H1 (cell line): ENCODE measurements around the gene PARP1. TPM values are rescaled to one million over a fixed set of nuclear protein-coding genes. Genes with fewer than 3 reads are reported as not detected.

Experiments
- CTCF ChIA-PET: fragments of 300-600 bp; sonication (Branson Sonifier 250); formaldehyde crosslinking; loops from one replicate; lab custom pipeline; 2021; ENCODE audit not compliant: partially characterized antibody; lab: Charles Lee
- POLR2A ChIA-PET: fragments of 300-600 bp; sonication (Branson Sonifier 250); formaldehyde crosslinking; loops from one replicate; lab custom pipeline; 2021; ENCODE audit warnings: inconsistent platforms; ENCODE audit not compliant: partially characterized antibody; lab: Charles Lee
- DNase-seq, 2 experiments: peaks; one replicate each; pipeline versions ENCODE4 v3.0.0 to v3.0.0-alpha.2; 2010 to 2022; ENCODE audit warnings: low spot score in 2 of 2, low read depth in 1 of 2, mixed read lengths in 1 of 2
- FAIRE-seq: peaks from 2 replicates; lab custom pipeline; 2011; peaks lifted over from hg19 to GRCh38; lab: Jason Lieb, UNC
- H2AFZ ChIP-seq: 2 replicates; pipeline ENCODE4 v1.8.1; 2012; ENCODE audit warnings: low read length, inconsistent platforms
- H2AK5ac ChIP-seq: 2 replicates; pipeline ENCODE4 v1.6.1; 2013; ENCODE audit warnings: low read depth, low read length
- H2BK120ac ChIP-seq: replicated peaks from 2 replicates; pipeline ENCODE3; 2013; ENCODE audit warnings: low read depth, low read length, inconsistent platforms
- H2BK12ac ChIP-seq: 2 replicates; pipeline ENCODE4 v1.6.1; 2013; ENCODE audit warnings: low read depth, low read length
- H2BK15ac ChIP-seq: 2 replicates; pipeline ENCODE4 v1.6.1; 2013; ENCODE audit warnings: low read length
- H2BK20ac ChIP-seq: 2 replicates; pipeline ENCODE4 v1.6.1; 2013; ENCODE audit warnings: low read length
- H2BK5ac ChIP-seq: 2 replicates; pipeline ENCODE4 v1.6.1; 2013; ENCODE audit warnings: low read depth, low read length
- H3K14ac ChIP-seq: 2 replicates; pipeline ENCODE4 v1.6.1; 2013; ENCODE audit warnings: inconsistent platforms; ENCODE audit not compliant: insufficient read length
- H3K18ac ChIP-seq: 2 replicates; pipeline ENCODE4 v1.6.1; 2013; ENCODE audit warnings: low read length; ENCODE audit errors: extremely low read depth
- H3K23ac ChIP-seq: 2 replicates; pipeline ENCODE4 v1.6.1; 2013; ENCODE audit warnings: inconsistent platforms; ENCODE audit not compliant: insufficient read length
- H3K23me2 ChIP-seq: 2 replicates; pipeline ENCODE4 v1.6.1; 2013; ENCODE audit warnings: low read depth, low read length
- H3K27ac ChIP-seq: 2 replicates; pipeline ENCODE4 v1.6.1; 2011; ENCODE audit warnings: low read depth, low read length, inconsistent platforms
- H3K27me3 ChIP-seq, 4 experiments: replicated peaks in 1 of 4; 1 replicate in 1 of 4; 2 replicates in 3 of 4; pipeline versions ENCODE4 v1.6.1 to v1.8.1; 2011 to 2013; ENCODE audit warnings: low read length in 3 of 4, mild to moderate bottlenecking in 3 of 4, inconsistent platforms in 2 of 4, mixed read lengths in 2 of 4, moderate library complexity in 1 of 4; ENCODE audit not compliant: control insufficient read depth in 3 of 4, insufficient read depth in 3 of 4; ENCODE audit errors: extremely low read depth in 1 of 4
- H3K36me3 ChIP-seq, 4 experiments: 2 replicates each; pipeline versions ENCODE4 v1.6.1 to v1.8.1; 2011 to 2013; ENCODE audit warnings: mild to moderate bottlenecking in 4 of 4, low read length in 3 of 4, moderate library complexity in 2 of 4, control low read depth in 1 of 4, inconsistent platforms in 1 of 4; ENCODE audit not compliant: insufficient read depth in 4 of 4, control insufficient read depth in 2 of 4
- H3K4ac ChIP-seq: replicated peaks from 2 replicates; pipeline ENCODE3; 2013; ENCODE audit warnings: low read length, low read depth, mixed read lengths, inconsistent platforms; ENCODE audit not compliant: insufficient read length
- H3K4me1 ChIP-seq, 4 experiments: replicated peaks in 1 of 4; 1 replicate in 1 of 4; 2 replicates in 3 of 4; pipeline versions ENCODE4 v1.6.1 to v1.8.1; 2011 to 2013; ENCODE audit warnings: low read length in 3 of 4, inconsistent platforms in 2 of 4, mixed read lengths in 1 of 4; ENCODE audit not compliant: insufficient read depth in 4 of 4, control insufficient read depth in 3 of 4
- H3K4me2 ChIP-seq, 2 experiments: 2 replicates each; pipeline versions ENCODE4 v1.6.1 to v1.8.1; 2011 to 2013; ENCODE audit warnings: low read depth in 2 of 2, low read length in 2 of 2, control low read depth in 1 of 2, inconsistent platforms in 1 of 2, mild to moderate bottlenecking in 1 of 2; ENCODE audit not compliant: insufficient read depth in 1 of 2
- H3K4me3 ChIP-seq, 4 experiments: fragments of 200-600, 300-600 bp in 1 of 4; sonication (generic), shearing (Covaris generic), sonication (Bioruptor Twin) in 1 of 4; 2 replicates each; pipeline versions ENCODE4 v1.5.1 to v1.8.1; 2011 to 2016; ENCODE audit warnings: low read length in 4 of 4, low read depth in 3 of 4, control low read depth in 2 of 4, inconsistent platforms in 2 of 4, mild to moderate bottlenecking in 2 of 4, mixed read lengths in 1 of 4, moderate library complexity in 1 of 4; ENCODE audit not compliant: insufficient read depth in 2 of 4; ENCODE audit errors: extremely low read depth in 1 of 4
- H3K56ac ChIP-seq: replicated peaks from 2 replicates; pipeline ENCODE3; 2013; ENCODE audit warnings: low read depth, mild to moderate bottlenecking, mixed read lengths, low read length, inconsistent platforms; ENCODE audit not compliant: insufficient read length
- H3K79me1 ChIP-seq: 2 replicates; pipeline ENCODE4 v1.6.1; 2013; ENCODE audit warnings: low read depth, low read length, control low read depth
- H3K79me2 ChIP-seq, 2 experiments: 2 replicates each; pipeline versions ENCODE4 v1.6.1 to v1.8.1; 2012 to 2013; ENCODE audit warnings: low read length in 2 of 2, mild to moderate bottlenecking in 2 of 2, inconsistent platforms in 1 of 2; ENCODE audit not compliant: insufficient read depth in 2 of 2, control insufficient read depth in 1 of 2
- H3K9ac ChIP-seq, 4 experiments: replicated peaks in 1 of 4; 1 replicate in 1 of 4; 2 replicates in 3 of 4; pipeline versions ENCODE4 v1.6.1 to v1.8.1; 2011 to 2013; ENCODE audit warnings: low read depth in 3 of 4, low read length in 3 of 4, control low read depth in 2 of 4, mild to moderate bottlenecking in 2 of 4, moderate library complexity in 2 of 4, inconsistent platforms in 1 of 4; ENCODE audit errors: extremely low read depth in 1 of 4
- H3K9me3 ChIP-seq, 2 experiments: 2 replicates each; pipeline versions ENCODE4 v1.6.1 to v1.8.1; 2012 to 2013; ENCODE audit warnings: mild to moderate bottlenecking in 2 of 2, moderate library complexity in 2 of 2, control low read depth in 1 of 2, inconsistent platforms in 1 of 2, low read depth in 1 of 2, low read length in 1 of 2, mixed read lengths in 1 of 2; ENCODE audit not compliant: insufficient read depth in 2 of 2
- H4K20me1 ChIP-seq, 2 experiments: replicated peaks in 1 of 2; 2 replicates each; pipeline versions ENCODE3 to v1.8.1; 2011 to 2013; ENCODE audit warnings: inconsistent platforms in 2 of 2, low read length in 2 of 2, mild to moderate bottlenecking in 1 of 2; ENCODE audit not compliant: insufficient read depth in 2 of 2, control insufficient read depth in 1 of 2
- H4K5ac ChIP-seq: 2 replicates; pipeline ENCODE4 v1.6.1; 2013; ENCODE audit warnings: low read length, low read depth, mixed read lengths, inconsistent platforms; ENCODE audit not compliant: insufficient read length
- H4K8ac ChIP-seq: 2 replicates; pipeline ENCODE4 v1.8.0; 2013; ENCODE audit warnings: mild to moderate bottlenecking, moderate library complexity, low read length, inconsistent platforms; ENCODE audit not compliant: insufficient read depth; ENCODE audit errors: extremely low read depth
- H4K91ac ChIP-seq: replicated peaks from 2 replicates; pipeline ENCODE3; 2013; ENCODE audit warnings: low read length, mixed read lengths, inconsistent platforms; ENCODE audit not compliant: insufficient read length
- ASH2L ChIP-seq: fragments of 200-600, 300-600 bp; sonication (generic); IDR thresholded peaks from one replicate; pipeline ENCODE4 v1.7.1; 2017; ENCODE audit warnings: low read length
- ATF2 ChIP-seq: IDR thresholded peaks from 2 replicates; pipeline ENCODE4 v1.6.1; 2012; ENCODE audit warnings: low read length, inconsistent platforms
- BRCA1 ChIP-seq: IDR thresholded peaks from 2 replicates; pipeline ENCODE4 v1.6.1; 2012; ENCODE audit warnings: low read depth, low read length, improper control_type of control experiment
- CEBPB ChIP-seq: IDR thresholded peaks from 2 replicates; pipeline ENCODE4 v1.6.1; 2012; ENCODE audit warnings: low read depth, low read length
- CREB1 ChIP-seq: IDR thresholded peaks from 2 replicates; pipeline ENCODE4 v1.6.1; 2012; ENCODE audit warnings: inconsistent platforms
- EZH2 ChIP-seq: fragments of 200-600 bp; sonication (generic); IDR thresholded peaks from 2 replicates; pipeline ENCODE4 v1.7.1; 2012; ENCODE audit warnings: low read depth, mild to moderate bottlenecking, moderate library complexity, low read length, inconsistent platforms; ENCODE audit not compliant: severe bottlenecking
- FOSL1 ChIP-seq: IDR thresholded peaks from 2 replicates; pipeline ENCODE4 v1.6.1; 2011; ENCODE audit warnings: mild to moderate bottlenecking, low read depth, low read length, moderate library complexity; ENCODE audit not compliant: insufficient read depth
- GABPA ChIP-seq: IDR thresholded peaks from 2 replicates; pipeline ENCODE4 v1.6.1; 2011; ENCODE audit warnings: mild to moderate bottlenecking, low read length, moderate library complexity, borderline replicate concordance; ENCODE audit not compliant: insufficient read depth
- KDM4A ChIP-seq: IDR thresholded peaks from one replicate; pipeline ENCODE4 v1.7.1; 2012; ENCODE audit warnings: low read depth, mild to moderate bottlenecking, moderate library complexity, low read length, inconsistent platforms; ENCODE audit not compliant: severe bottlenecking
- PHF8 ChIP-seq: fragments of 200-600 bp; sonication (generic); conservative IDR thresholded peaks from 2 replicates; pipeline ENCODE4 v1.7.1; 2012; ENCODE audit warnings: low read depth, mild to moderate bottlenecking, inconsistent platforms, low read length, moderate library complexity
- RFX5 ChIP-seq: IDR thresholded peaks from 2 replicates; pipeline ENCODE4 v1.6.1; 2011; ENCODE audit warnings: low read depth, low read length, improper control_type of control experiment, borderline replicate concordance
- SIN3A ChIP-seq, 2 experiments: IDR thresholded peaks in 1 of 2; conservative IDR thresholded peaks in 1 of 2; 2 replicates each; pipeline ENCODE4 v1.6.1; 2011 to 2012; ENCODE audit warnings: low read length in 2 of 2, improper control_type of control experiment in 1 of 2, low read depth in 1 of 2, mild to moderate bottlenecking in 1 of 2
- WGBS, 2 experiments: shearing (Covaris generic) in 1 of 2; methylation state at CpG; one replicate each; pipeline versions ENCODE4 v1.1.6 to v1.1.7; 2013 to 2015; ENCODE audit warnings: low lambda C conversion rate in 2 of 2, mixed read lengths in 2 of 2, inconsistent platforms in 1 of 2, low coverage in 1 of 2, missing lambda C conversion rate in 1 of 2; ENCODE audit not compliant: insufficient replicate concordance in 2 of 2, insufficient coverage in 1 of 2, insufficient read length in 1 of 2; ENCODE audit errors: extremely low coverage in 1 of 2, missing lambda C conversion rate in 1 of 2; 5-methylcytosine and 5-hydroxymethylcytosine counted together
- polyA plus RNA-seq, 7 experiments: library from polyadenylated mRNA; depleted of rRNA in 3 of 7; stranded (reverse) in 5 of 7; unstranded in 2 of 7; fragments of >200 nt in 5 of 7; fragments of 200-250 nt in 2 of 7; gene quantifications; 1 replicate in 5 of 7; 2 replicates in 1 of 7; 4 replicates in 1 of 7; pipeline versions ENCODE4 v1.2.1 to v1.2.3, GENCODE V29; 2011 to 2013; ENCODE audit warnings: missing spikeins in 2 of 7, mixed read lengths in 2 of 7
- total RNA-seq: library from RNA; stranded (reverse); fragmentation: NEBNext Ultra II Directional; extraction: Animal tissue kit (Norgen Biotek cat#: 25700); gene quantifications from 2 replicates; pipeline ENCODE4 v1.2.1, GENCODE V29; 2021

The PARP1 gene
- total and polyA plus RNA-seq, 2 of the 8 experiments (the other 6 are each of a cell fraction or from before 2014, with no cell fraction given): 416 to 441 TPM

DNA sequence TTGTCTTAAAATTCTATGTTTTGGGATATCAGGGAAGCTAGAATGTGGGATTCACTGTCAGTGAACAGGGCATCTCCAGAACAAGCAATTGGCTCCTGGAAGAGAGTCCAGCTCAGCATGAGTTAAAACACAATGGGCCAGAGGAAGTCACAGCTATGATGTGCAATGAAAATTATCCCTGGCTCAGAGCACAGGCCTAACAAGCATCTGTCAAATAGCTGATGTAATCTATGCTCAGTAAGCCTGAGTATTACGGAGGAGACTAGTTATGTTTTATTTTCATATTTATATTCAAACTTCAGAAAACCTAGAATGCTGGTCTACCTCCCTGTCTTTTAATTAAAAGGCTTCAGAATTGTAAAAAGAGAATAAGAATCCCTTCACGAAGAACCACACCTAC is 41.6 kb downstream of the PARP1 start:
- no peaks in the 10 kb centered on the region for H3K4me1 ChIP-seq
- H3K14ac ChIP-seq: no peak overlapping the region
- 94% methylated on average over 2 of the region's 2 CpGs; no CpG with 5 or more reads in 1 of the 2 experiments for WGBS, 2 experiments
- H2AK5ac ChIP-seq: no peak overlapping the region
- CTCF ChIA-PET: interaction anchor here (0.9 kb wide), 1 partner anchor 24 kb away, joined by 3 read pairs; no protein-coding TSS in a partner anchor
- peaks cover 65 to 100% (median 93%) of the 10 kb centered on the region in 4 experiments for H3K36me3 ChIP-seq
- no peak overlapping the region for H4K8ac ChIP-seq
- no peak for FAIRE-seq
- H4K91ac ChIP-seq: no peak overlapping the region
- H3K27me3 ChIP-seq: no peaks in the 10 kb centered on the region
- H4K20me1 ChIP-seq: peaks cover 8 to 9% of the 10 kb centered on the region in 2 experiments
- H3K27ac ChIP-seq: no peak overlapping the region
- no peaks in the 10 kb centered on the region for H3K79me2 ChIP-seq
- no peak overlapping the region for H3K4me3 ChIP-seq
- H3K9ac ChIP-seq: no peak overlapping the region
- no peak overlapping the region for H2AFZ ChIP-seq
- no peak overlapping the region for H2BK20ac ChIP-seq
- no peaks in the 10 kb centered on the region for H3K23me2 ChIP-seq
- no peak overlapping the region for H3K4ac ChIP-seq
- no peak overlapping the region for H3K4me2 ChIP-seq
- no peak overlapping the region for H3K23ac ChIP-seq
- H4K5ac ChIP-seq: no peak overlapping the region
- H2BK15ac ChIP-seq: no peak overlapping the region
- no peak overlapping the region for H2BK120ac ChIP-seq
- DNase-seq: no peak
- no peak overlapping the region for H2BK12ac ChIP-seq
- POLR2A ChIA-PET: interaction anchor here (3.2 kb wide), 1 partner anchor 19 kb away, joined by 13 read pairs; no protein-coding TSS in a partner anchor
- no peak overlapping the region for H3K18ac ChIP-seq
- TF ChIP-seq BRCA1: no peak
- no peak for TF ChIP-seq GABPA
- no peak for TF ChIP-seq KDM4A
- TF ChIP-seq ASH2L: no peak
- no peak for TF ChIP-seq CREB1
- no peak for TF ChIP-seq CEBPB
- TF ChIP-seq PHF8: no peak
- TF ChIP-seq FOSL1: no peak
- TF ChIP-seq EZH2: no peak
- no peak for TF ChIP-seq RFX5
- TF ChIP-seq ATF2: no peak
- no peak for TF ChIP-seq SIN3A (conservative IDR thresholded peaks at IDR 0.05 in 1 of 2, IDR thresholded peaks at IDR 0.05 in 1 of 2; ENCODE audit: low read depth in 1 of 2, low read length in 2 of 2)
- TF ChIP-seq, all 59 proteins: peak for 0
- no peak overlapping the region for H2BK5ac ChIP-seq
- H3K56ac ChIP-seq: no peak overlapping the region
- H3K79me1 ChIP-seq: no peaks in the 10 kb centered on the region
- H3K9me3 ChIP-seq: no peaks in the 10 kb centered on the region
